ENCODE data around the gene SEC11A.

GRCh38 chr15:84671211-84671610 is 44.7 kb downstream of the SEC11A start:
- TF ChIP-seq CTCF (IDR thresholded peaks at IDR 0.05) (no peak), POLR2AphosphoS5 (IDR thresholded peaks at IDR 0.05) (no peak)
